Caki2 (cell line): ENCODE measurements around the gene UHRF2. TPM values are rescaled to one million over a fixed set of nuclear protein-coding genes. Genes with fewer than 3 reads are reported as not detected.

Experiments
- DNase-seq: peaks from one replicate; pipeline ENCODE4 v3.0.0-alpha.2; 2015; ENCODE audit warnings: low read depth
- in situ Hi-C: cut with HindIII; loops from 2 replicates; pipeline ENCODE4 v1.10.0; 2016; ENCODE audit warnings: low sequenced_read_pairs, low pct_unique_long_range_greater_than_20kb, mixed read lengths
- total RNA-seq: library from RNA; depleted of rRNA; stranded (reverse); fragments of >200 nt; shearing (Covaris generic); gene quantifications from 2 replicates; pipeline ENCODE4 v1.2.3, GENCODE V29; 2014; ENCODE audit warnings: low replicate concordance

UHRF2 gene
- total RNA-seq, 1 experiment from 2014 or later: 4.8 TPM

DNA sequence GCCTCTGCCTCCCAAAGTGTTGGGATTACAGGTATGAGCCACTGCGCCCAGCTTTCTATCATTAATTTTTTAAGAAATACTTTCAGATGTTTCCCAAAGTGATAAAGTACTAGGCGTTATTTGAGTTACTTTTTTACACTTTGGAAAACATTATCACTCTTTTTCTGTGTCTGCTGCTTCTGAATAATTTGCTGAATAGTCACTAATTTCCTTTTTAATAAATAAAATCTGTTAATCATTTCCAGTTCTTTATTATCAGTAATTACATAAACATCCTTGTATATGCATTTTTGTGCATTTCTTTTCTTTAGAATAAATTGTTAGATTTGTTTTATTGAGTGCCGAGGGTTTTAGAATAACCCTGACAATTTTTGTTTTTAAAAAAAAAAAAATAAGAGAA, 48.6 kb downstream of the UHRF2 start:
- no peak for DNase-seq
- in situ Hi-C loops: no loop called here

DNA sequence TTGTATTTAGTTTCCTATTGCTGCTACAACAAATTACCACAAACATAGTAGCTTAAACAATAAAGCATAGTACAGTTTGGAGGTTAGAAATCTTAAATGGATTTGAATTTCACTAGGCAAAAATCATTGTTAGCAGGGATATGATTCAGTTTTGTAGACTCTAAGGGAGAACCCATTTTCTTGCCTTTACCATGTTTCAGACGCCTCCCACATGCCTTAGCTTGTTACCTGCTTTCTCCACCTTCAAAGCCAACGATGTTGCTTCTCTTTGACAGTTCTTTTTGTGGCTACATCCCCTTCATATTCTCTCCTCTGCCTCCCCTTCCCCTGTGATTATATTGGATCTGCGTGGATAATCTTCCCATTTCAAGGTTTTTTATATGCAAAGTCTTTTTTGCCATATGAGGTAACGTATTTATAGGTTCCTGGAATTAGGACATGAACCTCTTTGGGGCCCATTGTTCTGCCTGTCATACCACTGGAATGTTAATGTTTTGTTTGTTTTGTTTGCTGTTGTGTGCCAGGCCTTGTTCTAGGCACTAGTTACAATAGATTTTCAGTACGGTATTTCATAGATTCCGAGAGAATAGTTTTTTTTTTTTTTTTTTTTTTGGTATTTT, 54.1 kb downstream of the UHRF2 start:
- DNase-seq: no peak
- in situ Hi-C loops: no loop called here

DNA sequence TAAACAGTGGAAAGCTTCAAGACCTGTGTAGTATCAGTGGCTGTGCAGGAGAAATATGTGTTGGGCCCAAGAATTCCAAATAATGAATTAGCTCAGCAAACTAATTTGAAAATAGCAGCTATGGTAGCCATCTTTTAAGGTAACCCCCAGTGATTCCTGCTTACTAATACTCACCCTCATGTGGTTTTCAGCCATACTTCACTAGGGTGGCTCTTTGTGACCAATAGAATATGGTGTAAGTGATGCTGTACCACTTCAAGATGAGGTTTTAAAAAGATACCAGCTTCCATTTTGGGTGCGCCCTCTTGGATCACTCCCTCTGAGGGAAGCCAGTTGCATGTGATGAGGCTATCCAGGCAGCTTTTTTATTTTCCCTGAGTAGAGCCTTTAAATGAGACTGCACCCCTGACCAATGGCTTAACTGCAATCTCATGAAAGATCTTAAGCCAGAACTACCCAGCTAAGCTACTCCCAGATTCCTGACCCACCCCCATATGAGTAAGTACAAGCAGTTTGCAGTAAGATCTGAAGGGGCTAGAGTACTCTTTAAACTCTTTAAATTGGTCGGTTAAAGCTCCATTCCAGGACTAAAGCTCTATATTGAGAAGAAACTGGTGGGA, 58.3 kb downstream of the UHRF2 start:
- in situ Hi-C loops: no loop called here
- DNase-seq: no peak

DNA sequence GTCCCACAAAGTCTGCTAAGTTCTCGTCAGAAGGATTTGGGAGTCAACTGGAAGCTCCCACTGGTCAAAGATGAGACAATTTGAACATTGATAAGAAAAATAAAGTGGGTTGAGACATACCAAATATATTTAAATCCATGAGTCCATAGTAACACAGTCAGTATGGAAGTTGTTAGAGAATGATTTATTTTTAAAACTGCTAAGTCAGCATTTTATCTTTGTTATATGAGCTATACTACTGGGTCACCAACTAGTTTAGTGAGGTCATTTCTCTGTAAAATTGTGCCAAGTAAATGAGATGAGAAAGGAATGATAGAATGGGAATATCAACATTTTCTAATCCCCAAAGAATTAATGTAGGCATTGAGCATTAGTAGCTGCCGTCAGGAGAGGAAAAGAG, 60.2 kb downstream of the UHRF2 start:
- DNase-seq: no peak
- in situ Hi-C loops: no loop called here

DNA sequence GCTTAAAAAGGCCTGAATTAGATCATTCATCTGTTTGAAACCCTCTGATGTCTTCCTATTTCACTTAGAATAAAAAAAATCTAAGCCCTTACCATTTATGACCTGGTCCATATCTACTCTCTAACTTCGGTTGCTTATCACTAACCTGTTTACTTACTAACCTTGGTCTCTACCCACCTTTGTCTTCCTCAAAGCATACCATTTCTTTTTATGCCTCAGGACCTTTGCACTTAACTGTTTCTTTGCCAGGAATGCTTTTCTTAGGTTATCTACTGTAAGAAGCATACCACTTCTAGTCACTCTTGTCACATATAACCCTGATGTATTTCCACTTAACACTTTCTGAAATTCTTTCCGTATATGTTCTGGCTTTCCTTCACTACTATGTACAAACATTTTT, 67.0 kb downstream of the UHRF2 start:
- no peak for DNase-seq
- in situ Hi-C loops: no loop called here

DNA sequence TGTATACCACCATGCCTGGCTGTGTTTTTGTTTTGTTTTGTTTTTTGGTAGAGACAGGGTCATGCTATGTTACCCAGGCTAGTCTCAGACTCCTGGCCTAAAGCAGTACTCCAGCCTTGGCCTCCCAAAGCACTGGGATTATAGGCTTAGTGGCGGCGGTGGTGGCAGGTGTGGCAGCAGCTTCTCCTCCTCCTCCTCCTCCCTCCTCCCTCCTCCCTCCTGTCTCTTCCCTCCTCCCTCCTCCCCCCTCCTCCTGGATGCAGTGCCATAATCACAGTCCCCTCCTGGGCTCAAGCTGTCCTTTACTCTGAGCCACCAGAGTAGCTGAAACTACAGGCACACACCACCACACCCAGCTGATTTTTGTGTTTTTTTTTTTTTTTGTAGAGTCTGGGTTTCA, 71.2 kb downstream of the UHRF2 start:
- no peak for DNase-seq
- in situ Hi-C loops: no loop called here

DNA sequence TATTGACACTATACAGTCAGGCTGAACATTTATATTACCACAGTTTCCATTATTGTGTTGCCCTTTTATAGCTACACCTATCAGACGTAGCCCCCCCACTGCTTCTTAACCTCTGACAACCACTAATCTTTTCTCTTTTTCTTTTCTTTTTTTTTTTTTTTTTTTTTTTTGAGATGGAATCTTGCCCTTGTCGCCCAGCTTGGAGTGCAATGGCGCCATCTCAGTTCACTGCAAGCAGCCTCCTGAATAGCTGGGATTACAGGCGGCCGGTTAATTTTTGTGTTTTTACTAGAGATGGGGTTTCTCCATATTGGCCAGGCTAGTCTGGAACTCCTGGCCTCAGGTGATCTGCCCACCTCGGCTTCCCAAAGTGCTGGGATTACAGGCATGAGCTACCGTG, 75.4 kb downstream of the UHRF2 start:
- no peak for DNase-seq
- in situ Hi-C loops: no loop called here

DNA sequence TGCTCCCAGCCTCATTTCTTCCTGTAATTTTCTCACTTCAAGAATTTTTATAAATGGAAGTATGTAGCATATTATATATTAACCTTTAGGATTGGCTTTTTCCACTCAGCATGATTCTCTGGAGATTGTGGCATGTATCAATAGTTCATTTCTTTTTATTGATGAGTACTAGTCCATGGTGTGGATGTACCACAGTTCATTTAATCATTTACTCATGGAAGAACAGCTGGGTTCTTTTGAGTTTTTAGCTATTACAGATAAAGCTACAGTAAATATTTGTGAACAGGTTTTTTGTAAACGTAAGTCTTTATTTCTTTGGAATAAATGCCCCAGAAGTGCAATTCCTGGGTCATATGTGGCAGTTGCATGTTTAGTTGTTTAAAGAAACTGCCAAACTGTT, 76.1 kb downstream of the UHRF2 start:
- no peak for DNase-seq
- in situ Hi-C loops: no loop called here

DNA sequence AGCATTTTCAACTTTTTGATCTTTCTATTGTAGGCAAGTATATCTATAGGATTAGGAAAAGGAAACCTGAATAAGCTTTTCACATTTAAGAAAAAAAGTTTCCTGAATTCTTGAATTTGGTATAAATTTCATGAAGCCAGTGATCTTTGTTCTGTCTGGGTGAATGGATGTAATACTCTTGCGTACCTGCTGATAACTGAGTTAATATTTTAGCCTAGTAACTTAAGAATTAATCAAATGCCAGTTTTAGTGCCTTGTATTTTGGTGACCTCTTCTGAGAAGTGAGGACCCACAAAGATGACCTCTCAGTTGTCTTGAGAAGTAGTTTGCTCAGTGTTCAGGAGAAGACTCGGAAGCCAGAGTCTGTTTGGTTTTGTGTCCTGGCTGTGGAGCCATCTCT, 77.9 kb downstream of the UHRF2 start:
- DNase-seq: no peak
- in situ Hi-C loops: no loop called here

DNA sequence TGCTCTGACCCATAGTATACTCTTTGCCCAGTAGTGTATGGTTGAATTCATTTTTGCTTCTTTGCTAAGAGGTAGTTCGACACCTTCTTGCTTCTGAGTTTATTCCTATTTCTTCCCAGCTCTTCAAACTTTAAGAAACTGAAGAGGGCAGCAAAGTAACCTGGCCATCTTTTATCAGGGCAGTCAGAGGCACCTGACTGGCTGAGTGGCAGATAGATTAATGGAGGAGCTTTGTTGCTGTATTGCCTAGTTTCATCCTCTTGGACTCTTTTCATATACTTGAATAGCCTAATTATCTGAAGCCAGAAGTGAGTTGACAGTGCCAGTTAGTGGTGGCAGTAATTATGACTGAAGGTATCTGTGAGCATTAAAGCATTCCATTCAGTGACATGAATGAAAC, 82.5 kb downstream of the UHRF2 start:
- peak; percentile 6 for DNase-seq

DNA sequence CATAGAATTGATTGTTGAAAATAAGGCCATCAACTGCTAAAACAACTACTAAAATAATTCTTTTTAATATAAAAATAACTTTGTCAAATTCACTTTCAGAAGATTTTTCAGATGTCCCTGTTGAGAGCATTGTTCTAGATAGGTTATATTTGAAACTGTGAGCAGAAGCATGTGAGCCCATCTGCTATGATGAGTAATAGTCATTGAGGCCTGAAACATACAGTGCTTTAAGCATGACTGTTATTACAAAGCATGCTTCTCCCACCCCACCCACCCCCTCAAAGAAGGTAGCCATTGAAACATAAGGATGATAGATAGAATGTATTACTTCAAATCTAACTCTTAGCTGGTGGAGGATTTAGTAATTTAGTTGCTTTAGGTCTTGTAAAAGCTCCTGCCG, 86.0 kb downstream of the UHRF2 start:
- no peak for DNase-seq

More for the DNA sequence above, 82.5 kb downstream of the UHRF2 start:
- in situ Hi-C loops: no loop called here

DNA sequence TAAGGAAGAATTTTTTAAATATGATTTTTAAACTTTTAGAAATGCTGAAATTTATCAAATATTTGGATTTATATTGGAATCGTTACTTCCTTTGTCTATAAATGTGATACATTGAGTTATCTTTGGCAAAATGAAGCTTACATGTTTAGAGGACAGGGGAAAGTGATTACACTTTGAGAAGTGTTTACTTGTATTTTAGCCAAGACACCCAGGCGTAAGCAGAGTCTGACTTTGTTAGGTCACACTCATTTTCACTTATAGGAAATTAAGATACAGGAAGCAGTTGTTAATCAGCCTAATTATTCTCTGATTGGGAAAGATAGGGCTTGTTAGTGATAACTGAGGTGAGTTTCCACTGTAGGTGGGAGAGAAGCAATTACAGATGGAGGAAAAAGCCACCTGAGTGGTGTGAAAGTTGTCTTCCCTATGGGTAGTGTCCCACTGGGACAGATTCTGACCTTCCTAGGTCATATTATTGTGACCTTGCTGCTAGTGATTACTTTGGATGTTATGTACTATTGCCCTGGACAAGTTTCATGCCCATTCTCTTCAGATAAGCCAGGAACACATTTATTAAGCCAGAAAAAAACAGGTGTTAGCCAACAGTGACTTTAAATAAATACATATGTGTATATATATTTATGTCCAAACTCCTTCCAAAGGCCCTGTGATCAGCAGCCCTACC, 88.7 kb downstream of the UHRF2 start:
- DNase-seq: no peak
- in situ Hi-C loops: no loop called here

More for the DNA sequence above, 86.0 kb downstream of the UHRF2 start:
- in situ Hi-C loops: no loop called here

DNA sequence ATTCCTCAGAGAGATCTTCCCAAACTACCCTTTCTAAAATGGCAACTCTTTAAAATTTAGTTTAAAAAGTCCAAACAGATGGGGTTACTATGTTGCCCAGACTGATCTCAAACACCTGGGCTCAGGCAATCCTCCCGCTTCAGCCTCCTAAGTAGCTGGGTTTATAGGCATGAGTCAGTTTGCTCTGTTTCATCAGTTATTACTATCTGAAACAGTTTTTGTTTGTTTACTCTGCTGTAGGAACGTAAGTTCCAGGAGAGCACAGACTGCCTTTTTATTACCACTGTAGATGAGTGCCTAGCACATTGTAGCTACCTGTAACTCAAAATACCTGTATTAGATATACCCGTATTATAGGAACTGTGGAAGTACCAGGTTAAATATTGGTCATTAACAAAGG, 89.4 kb downstream of the UHRF2 start:
- no peak for DNase-seq
- in situ Hi-C loops: no loop called here

DNA sequence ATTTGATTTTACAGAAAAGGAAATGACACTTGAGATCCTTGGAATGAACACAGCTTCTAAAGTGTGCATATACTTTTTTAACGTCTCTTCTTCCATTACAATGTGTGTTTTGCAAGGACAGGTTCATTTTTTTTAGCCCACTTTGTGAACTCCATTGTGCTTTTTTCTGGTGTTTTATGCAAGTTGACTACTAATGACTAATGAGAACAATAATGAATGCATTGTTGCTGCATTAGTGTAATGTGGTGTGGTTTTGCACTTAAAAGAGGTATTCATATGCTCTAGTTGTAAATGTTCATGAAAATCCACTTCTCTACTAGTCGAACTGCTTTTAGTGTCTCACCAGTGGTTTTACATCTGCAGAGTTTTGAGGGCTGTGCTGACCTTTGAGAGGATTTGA, 93.6 kb downstream of the UHRF2 start:
- in situ Hi-C loops: no loop called here
- no peak for DNase-seq

DNA sequence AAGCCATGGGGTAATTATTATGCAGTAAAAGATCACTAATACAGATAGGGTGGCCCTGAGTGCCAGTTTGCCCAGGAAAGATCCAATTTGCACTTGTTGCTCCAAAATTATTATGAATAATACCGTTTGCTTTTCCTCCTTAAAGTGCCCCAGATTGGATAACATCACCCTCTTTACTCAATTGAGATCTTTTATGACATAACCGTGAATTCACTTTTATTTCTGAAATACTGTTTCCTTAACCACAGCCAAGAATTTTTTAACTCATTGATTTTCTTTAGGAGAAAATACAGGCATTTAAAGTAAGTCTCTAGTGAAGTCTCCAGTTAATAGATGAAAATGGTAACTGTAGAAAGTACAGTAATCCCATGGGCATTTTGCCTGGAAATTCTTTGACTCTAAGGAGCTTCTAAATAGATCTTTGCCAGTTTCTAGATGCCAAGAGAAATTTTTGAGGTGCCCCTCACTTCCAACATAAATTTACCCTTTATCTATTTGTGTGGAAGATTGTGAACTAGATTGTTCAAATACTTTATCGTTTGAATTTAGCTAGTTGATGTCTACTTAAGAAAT, 99.2 kb downstream of the UHRF2 start:
- DNase-seq: no peak
- in situ Hi-C loops: no loop called here

DNA sequence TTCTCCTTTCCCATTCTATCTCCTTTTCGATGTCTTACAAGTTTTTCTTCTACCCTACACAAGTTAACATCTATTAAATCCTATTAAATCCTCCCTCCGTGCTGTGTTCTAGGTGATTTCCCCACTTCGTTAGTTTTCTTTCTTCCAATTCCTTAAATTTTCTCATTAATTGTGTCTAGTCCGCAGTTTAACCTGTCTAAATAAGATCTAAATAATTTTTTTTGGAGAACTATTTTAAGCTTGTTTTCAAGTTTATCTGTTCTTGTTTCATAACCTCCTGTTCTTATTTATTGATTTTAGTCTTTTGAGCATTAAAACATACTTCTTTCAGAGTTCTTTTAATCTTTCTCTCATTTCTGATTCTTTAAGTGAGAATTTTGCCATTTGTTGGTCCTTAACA, 109.3 kb downstream of the UHRF2 start:
- DNase-seq: no peak
- in situ Hi-C loops: no loop called here

DNA sequence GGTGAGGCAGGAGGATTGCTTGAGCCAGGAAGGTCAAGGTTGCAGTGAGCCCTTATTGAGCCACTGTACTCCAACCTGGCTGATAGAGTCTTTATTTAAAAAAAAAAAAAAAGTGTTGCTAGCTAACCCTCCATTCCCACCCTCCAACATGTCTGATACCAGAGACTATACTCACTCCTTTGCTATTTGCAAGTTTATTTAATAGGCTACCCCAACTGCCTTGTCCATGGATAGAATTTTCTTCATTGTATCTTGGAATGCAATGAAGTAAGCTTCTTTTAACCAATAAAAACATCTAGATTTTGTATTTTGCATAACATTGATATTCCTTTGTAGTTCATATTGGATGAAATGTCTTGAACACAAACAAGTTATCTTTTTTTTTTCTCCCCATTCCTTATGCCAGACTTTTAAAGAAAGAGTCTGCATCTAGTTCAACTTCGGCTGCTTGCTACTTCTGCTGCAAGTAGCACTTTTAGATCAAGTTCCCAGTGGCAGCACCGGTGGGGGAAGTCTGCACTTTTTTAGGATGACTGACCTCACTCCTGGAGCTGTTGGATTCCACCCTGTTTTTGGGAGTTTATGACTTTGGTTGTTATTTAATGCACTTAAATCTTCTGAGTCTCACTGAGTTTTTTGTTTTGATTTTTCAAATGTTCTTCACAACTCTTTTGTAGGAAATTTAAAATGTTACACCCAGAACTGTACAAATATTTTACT, 112.5 kb downstream of the UHRF2 start:
- no peak for DNase-seq
- in situ Hi-C loops: no loop called here

DNA sequence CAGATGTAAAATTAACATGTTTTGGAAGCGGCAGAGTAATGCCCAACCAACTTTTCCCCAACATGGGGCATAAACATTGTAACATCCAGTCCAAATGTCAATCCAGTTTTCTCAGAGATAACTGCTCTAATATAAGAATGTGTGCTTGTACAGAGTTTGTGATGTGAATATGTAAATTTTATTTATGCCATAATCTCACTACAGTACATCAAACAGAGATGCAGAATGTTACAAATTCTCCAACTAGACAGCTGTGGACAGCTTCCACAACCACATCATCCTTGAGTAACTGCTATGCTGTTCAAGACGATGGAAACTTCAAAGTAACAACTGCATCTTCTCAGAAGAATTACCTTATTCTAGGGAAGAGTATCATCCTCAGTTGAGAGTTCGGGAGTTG, 122.6 kb downstream of the UHRF2 start:
- in situ Hi-C loops: no loop called here
- DNase-seq: no peak

DNA sequence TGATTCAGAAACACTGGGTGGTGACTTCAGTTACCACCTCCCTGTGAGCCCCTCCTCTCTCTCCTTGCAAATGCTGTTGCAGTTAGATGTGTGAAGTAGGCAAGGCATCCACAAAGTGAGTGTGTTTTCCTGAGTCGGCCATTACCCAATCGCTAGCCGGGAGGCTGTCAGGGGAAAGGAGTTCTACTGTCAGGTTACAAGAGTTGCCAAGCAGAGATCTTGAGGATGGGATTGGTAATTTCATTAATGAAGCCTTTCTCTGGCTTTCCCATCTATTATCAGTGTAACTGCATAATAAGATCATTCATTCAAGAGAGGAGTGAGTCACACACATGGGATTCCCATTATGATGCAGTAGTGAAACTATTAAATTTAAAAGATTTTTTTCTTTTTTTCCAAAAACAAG, 125.7 kb downstream of the UHRF2 start:
- DNase-seq: peak; percentile 12
- in situ Hi-C loops: no loop called here
